Coronary artery (tissue), 2 donors: ENCODE data around the gene MED26.

Source experiments
- DNase-seq: peaks from one replicate; pipeline ENCODE4 v3.0.0-alpha.2; 2017; ENCODE audit warnings: low spot score
- H3K27ac ChIP-seq, 2 donors: fragments of 200-600 bp; sonication (generic); one replicate each; pipeline ENCODE4 v1.5.1; 2016 to 2019
- H3K4me3 ChIP-seq: fragments of 200-600 bp; sonication (generic); 2 replicates; pipeline ENCODE4 v1.5.1; 2016; ENCODE audit warnings: mild to moderate bottlenecking, moderate library complexity
- TF ChIP-seq, protein P1 (sequence below): fragments of 200-600 bp; sonication (generic); IDR thresholded peaks from one replicate; pipeline ENCODE4 v1.5.1; 2019; ENCODE audit warnings: antibody characterized with exemption

Gene MED26

DNA sequence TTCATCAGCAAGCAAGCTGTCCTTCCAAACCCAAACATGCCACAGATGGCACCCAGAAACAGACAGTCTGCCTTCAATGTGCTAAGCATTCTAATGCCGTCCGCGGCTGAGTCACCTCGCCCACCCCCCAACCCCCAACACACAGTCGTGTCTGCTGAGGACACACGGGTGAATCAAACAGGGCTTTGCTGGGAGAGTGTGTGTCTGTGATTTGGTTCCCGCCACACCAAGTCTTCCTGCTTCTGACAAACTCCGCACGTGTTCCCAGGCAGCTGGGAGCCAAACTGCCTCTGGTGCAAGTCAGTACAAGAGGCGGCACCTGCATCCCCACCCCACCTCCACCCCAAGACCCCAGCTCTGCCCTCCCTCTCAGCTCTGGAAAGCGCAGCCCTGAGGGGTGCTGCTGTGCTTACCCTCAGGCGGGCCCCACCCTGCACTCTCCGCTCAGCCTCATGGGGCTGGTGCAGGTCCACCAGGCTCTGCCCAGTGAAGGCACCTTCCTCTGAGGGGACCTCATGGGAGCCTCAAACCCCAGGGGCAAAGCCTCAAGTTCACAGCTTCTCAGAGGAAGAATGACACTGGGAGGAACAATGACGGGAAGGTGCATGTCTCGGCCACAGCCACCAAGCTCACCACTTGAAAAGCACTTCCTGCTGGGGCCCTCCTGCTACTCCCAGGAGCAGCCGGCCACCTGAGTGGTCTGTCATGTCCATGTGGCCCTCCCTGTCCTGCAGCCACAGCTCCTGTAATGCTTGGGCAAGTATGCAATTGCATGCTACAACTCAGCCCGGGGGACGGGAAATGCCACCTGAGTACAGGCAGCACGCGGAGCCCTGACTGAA lies 40.8 kb downstream of the MED26 start:
- H3K27ac ChIP-seq: no peak overlapping the region
- no peak for DNase-seq
- peak overlapping the region; percentile 58 for H3K4me3 ChIP-seq
- TF ChIP-seq, protein P1, sequence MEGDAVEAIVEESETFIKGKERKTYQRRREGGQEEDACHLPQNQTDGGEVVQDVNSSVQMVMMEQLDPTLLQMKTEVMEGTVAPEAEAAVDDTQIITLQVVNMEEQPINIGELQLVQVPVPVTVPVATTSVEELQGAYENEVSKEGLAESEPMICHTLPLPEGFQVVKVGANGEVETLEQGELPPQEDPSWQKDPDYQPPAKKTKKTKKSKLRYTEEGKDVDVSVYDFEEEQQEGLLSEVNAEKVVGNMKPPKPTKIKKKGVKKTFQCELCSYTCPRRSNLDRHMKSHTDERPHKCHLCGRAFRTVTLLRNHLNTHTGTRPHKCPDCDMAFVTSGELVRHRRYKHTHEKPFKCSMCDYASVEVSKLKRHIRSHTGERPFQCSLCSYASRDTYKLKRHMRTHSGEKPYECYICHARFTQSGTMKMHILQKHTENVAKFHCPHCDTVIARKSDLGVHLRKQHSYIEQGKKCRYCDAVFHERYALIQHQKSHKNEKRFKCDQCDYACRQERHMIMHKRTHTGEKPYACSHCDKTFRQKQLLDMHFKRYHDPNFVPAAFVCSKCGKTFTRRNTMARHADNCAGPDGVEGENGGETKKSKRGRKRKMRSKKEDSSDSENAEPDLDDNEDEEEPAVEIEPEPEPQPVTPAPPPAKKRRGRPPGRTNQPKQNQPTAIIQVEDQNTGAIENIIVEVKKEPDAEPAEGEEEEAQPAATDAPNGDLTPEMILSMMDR: no peak

DNA sequence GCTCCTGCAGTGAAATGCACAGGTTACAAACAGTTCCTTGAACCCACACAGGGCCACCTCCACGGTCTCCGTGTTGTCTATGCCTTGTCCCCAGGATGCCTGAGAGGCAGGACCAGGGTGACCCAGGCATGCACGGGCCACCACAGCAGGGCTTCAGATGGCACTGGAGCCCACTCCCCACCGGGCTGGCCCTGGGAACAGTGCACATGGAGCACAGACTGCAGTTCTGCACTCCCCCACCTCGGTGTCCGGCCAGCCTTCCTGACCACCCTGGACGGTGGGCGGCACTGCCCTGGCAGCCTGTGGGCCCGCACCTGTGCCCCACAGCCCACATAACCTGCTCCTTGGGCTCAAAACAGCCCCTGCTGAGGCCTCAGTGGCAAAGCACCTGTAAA lies 41.5 kb downstream of the MED26 start:
- Histone ChIP-seq H3K4me3 (no peak overlapping the region), H3K27ac (peak overlapping the region in 1 of 2 donors; percentile 7)
- no peak for DNase-seq
- TF ChIP-seq, protein P1: no peak

DNA sequence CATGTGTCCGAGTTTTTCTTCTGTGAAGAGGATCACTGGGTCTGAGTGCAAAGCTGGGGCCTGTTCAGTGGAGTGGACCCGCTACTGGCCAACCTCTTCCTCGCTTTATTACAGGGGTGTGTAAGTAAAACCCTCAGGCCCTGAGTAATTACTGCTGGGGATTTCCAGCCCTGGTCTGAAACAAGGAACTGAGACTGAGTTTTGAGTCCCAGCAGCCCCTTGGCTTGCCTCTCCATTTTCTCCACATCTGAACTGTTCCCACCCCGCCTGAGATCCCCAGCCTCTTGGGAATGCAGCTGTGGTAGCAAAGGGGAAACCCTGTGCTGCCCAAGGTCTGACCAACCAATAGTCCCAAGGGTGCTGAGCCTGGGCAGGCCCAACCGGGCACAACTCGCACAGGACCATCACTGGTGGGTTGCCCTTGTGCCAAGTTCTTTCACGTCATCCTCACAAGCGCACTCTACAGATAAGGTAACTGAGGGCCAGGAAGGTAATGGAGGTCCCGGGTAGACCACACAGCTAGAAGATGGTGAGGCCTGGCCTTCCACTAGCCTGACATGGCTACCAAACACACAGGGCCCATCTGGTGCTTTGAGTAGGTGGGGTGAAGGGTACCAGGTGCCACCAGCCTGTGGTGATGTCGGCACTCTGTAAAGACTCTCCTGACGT lies 42.1 kb downstream of the MED26 start:
- DNase-seq: no peak
- no peak overlapping the region for H3K4me3 ChIP-seq
- TF ChIP-seq, protein P1: no peak
- peak overlapping the region in 1 of 2 donors; percentile 7 for H3K27ac ChIP-seq

DNA sequence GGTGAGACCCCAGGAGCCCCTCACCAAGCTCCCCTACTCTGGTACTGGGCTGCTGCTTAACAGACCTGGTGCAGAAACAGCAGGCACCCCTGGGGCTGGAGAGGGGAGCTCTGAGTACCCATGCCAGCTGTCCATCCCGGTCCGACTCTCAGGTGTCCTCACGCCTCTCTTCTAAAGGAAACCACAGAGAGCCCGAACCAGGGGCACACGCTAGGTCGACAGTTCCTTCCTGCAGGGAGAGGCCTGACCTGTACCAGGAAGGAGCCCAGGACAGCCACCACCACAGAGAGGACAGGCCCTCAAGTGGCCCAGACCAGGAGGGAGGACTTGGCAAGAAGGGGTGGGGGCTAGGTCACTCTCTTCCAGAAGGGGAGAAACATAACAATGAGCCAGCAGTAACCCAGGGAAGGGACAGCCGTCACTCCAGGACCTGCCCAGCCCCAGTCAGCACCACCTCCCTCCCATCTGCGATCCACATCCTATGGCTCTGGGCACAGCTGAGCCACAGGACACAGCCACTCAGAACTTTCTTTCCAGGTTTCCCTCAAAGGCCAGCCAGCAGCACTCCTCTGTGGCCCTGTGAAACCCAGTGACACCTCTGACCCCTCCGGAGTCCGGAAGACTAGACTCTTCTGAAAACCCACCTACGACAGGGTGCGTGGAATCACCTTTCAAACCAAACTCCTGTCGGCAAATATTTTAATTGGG lies 42.8 kb downstream of the MED26 start:
- DNase-seq: no peak
- TF ChIP-seq, protein P1: no peak
- no peak overlapping the region for H3K4me3 ChIP-seq
- H3K27ac ChIP-seq: peak overlapping the region in 1 of 2 donors; percentile 82

DNA sequence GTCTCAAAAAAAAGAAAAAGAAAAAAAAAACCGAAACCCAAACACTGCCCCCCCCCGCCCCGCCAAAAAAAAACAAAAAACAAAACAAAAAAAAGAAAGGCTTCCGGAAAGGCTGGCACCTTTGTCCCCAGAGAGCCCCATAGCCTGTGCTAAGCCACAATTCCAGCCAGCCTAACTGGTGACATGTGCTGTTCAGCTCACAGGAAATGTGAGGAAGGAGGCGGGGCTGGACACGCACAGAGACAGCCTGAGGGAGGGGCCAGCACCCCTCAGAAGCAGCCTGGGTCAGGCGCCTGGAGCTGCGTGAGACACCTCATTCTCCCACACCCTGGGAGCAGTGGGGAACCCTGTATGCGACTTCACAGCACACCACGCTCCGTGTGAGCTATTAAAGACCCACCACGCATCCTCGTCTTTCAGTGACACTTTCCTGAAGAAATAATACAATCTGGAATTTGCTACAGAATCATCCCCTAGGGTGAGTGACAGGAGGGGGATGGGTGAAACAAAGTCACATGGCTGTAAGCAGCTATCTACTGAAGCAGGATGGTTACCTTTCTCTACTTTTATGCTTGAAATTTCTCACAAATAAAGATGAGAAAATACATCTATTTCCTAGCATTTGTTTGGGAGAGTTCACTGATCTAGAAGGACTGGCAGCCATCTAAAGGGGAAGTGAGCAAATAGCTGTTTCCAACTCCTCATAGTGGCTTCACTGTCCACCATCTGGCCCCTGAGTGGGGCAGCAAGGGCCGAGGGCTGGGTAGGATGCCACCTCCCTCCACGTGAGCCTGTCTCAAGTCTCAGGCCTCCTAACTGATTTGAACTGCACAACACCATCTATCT lies 43.5 kb downstream of the MED26 start:
- Histone ChIP-seq H3K27ac (peak overlapping the region in 1 of 2 donors; percentile 82), H3K4me3 (peak overlapping the region; percentile 45)
- DNase-seq: no peak
- TF ChIP-seq, protein P1: no peak

DNA sequence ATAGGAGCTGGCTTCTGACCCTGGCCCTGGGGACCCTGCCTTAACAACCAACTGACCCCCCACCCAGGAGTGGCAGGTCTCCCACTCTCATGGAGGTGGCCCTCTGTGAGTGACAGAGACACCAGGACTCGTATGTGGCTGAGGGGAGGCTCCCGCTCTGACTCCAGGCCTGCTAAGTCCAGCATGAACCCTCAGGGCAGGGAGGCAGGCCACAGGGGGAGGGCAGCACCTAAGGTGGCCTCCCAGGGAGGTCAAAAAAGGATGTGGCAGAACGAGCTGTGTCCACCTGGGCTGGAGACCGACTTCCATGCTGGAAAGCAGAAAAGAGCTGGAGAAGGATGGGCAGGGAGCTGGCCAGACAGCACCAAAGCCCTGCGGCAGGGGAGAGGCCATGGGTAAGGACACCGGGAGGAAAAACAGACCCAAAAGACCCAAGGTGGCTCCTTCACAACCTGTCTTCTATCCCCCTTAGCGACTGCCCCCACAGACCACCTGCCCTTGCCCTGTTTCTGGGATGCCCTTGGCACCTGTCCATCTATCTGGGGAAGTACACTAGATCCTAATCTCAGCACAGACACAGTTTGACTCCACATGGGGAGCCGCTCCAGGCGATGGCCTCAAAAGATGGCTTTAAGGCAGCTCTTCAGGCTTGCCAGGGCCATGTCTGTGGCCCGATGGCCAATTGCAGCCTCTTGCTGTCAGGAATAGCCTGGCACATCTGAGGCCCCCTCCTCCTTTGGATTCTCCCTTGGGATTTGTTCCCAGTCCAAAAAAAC lies 45.3 kb downstream of the MED26 start:
- no peak for DNase-seq
- TF ChIP-seq, protein P1: no peak
- peak overlapping the region in 1 of 2 donors; percentile 2 for H3K27ac ChIP-seq
- no peak overlapping the region for H3K4me3 ChIP-seq
